NCI-H1436 treated with DMSO at 0.1 percent for 48 hours (cell line): ENCODE data around the gene NDFIP1.
A peak's percentile ranks its signal among the peaks of the same experiment; 100 is the strongest.

Source experiments
- DNase-seq: peaks from one replicate; lab custom pipeline; 2025; lab: John Stamatoyannopoulos, UW

NDFIP1 gene

DNA sequence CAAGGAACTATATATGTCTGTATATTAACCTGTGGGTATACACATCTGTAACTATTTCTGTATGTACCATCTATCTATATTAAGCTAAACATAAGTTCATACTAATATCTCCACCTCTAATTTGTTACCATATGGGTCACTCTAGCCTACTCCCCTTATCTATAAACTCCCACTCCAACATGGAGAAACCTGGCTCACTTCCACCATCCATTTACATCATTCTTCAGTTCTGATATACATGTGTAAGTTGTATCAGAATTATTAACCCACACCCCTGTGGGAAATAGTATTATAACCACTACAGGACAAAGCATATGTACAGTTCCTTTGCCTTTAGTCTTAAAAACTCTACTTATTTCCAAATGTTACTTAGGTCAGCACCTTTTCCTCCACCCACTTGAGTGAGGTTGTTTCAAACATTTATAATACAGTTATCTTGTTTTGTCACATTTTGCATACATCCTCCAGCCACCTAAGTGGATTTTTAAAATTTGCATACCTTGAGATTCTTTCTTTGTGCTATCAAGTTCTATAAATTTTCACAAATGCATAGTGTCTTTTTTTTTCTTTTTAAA lies 10.6 kb downstream of the NDFIP1 start:
- DNase-seq: no peak

- no peak for DNase-seq
Observed at GRCh38 chr5:142120247-142120935, 11.8 kb downstream of the NDFIP1 start.

DNA sequence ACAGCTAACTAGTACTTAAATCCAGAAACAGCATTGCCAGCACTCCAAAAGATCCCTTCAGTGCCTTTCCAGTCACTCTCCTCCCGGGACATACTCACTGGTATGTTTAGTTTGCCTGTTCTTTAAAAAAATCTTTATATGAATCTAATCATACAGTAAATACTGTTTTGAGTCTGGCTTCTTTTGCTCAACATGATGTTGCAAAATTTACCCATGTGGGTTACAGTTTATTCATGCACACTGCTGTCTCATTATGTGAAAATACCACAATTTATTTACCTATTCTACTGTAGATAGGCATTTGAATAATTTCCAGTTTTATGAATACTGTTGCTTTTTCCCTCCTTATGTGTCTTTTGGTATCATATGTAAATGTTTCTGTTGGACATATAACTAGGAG lies 13.5 kb downstream of the NDFIP1 start:
- no peak for DNase-seq

DNA sequence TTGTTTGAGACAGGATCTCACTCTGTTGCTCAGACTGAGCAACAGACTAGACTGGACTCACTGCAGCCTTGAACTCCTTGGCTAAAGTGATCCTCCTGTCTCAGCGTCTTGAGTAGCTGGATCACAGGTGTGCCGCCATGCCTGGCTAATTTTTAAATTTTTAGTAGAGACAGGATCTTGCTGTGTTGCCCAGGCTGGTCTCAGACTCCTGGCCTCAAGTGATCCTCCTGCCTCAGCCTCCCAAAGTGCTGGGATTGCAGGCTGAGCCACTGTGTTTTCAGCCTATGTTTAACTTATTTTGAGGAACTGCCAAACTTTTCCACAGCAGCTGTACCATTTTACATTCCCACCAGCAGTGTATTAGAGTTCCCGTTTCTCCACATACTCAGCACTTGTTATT lies 16.8 kb downstream of the NDFIP1 start:
- no peak for DNase-seq

GRCh38 chr5:142125963-142126362 lies 17.4 kb downstream of the NDFIP1 start:
- no peak for DNase-seq

DNA sequence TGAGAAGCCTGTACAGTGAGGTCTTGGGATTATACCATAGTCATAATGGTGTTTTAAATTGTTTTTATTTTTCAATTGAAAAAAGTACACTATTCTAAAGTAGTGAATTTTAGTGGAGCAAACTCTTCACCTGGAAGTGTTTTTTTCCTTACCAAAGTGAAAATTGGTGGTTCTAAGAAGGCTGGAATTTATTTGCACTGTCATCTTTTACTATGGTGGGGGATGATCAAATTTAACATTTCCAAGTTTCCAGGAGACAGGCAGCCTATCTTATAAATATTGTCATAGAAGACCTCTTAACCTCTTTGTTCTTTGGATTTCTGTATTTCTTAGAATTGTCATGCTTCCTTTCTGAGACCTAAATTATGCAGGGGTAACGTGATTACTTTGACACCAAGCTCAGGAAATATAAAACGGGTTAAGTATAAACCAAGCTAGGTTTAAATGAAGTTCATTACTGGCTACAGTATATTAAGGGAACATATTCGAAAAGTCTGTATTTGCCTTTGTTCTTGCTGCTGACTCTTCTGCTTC lies 20.2 kb downstream of the NDFIP1 start:
- DNase-seq: no peak

DNA sequence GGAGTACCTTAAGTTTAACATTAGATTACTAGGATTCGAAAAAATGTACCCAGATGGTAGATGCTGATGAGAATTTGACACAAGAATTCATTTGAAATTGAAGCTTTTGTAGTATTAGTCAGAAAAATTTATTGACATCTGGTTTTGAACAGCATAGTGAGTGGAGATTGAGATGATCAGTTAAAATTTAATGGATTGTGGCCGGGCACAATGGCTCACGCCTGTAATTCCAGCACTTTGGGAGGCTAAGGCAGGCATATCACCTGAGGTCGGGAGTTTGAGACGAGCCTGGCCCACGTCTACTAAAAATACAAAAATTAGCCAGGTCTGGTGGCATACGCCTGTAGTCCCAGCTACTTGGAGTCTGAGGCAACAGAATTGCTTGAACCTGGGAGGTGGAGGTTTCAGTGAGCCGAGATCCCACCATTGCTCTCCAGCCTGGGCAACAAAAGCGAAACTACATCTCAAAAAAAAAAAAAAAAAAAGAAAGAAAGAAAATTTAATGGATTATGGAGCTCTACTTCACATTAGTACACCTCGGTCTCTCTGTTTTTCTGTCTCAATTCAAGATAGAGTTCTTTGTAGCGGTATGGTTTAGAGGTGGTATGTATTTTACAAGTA lies 21.0 kb downstream of the NDFIP1 start:
- no peak for DNase-seq

DNA sequence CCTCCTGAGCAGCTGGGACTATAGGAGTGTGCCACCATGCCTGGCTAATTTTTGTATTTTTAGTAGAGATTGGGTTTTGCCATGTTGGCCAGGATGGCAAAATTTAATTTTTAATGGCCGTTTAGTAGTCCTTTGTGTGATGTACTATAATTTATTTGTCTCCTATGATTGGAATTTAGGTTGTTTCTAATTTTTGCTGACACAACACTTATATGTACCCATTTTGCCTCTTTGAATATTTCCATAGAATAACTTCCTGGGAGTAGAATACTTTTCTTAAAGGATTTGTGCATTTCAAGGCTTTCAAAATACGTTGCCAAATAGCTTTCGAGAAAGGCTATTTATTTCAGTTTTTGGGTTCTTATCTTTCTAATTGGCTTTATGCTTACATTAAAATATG lies 22.8 kb downstream of the NDFIP1 start:
- no peak for DNase-seq

GRCh38 chr5:142132916-142133315 lies 24.3 kb downstream of the NDFIP1 start:
- no peak for DNase-seq

DNA sequence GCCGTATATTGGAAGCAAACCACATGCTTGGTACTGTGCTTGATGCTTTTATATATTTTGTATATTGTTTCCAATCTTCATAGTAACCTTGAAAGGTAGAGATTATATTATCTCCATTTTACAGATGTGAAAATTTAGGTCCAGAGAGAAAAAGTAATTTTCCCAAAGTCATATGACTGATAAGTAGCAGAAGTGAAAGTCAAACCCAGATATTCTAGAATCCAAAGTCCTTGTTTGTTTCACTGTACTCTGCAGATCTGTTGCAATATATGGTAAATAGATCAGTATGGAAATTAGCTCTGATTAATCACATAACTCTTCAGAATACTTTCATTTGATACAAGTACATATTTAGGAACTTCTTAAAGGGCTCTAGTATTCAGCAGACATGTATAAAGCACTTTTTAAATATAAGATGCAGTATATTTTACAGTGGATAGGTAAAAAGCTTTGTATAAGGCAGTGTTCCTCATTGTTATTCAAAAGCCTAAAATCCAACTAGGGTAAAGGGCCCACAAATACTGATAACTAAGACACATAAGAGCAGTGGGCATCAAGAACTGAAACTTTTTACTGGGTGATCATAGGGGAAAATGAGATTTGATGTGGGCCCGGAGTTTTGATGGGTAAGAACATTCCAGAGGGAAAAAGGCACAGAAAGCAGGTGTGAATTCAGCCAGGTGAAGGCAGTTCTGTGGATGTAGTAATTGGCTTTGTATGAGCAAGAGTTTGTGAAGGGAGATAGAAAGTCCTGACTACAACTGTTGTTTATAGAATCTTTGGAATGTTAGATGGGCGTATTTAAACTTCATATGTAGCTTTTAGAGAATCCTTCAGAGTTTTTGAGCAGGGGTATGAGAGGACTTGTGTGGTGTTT lies 25.0 kb downstream of the NDFIP1 start:
- no peak for DNase-seq

DNA sequence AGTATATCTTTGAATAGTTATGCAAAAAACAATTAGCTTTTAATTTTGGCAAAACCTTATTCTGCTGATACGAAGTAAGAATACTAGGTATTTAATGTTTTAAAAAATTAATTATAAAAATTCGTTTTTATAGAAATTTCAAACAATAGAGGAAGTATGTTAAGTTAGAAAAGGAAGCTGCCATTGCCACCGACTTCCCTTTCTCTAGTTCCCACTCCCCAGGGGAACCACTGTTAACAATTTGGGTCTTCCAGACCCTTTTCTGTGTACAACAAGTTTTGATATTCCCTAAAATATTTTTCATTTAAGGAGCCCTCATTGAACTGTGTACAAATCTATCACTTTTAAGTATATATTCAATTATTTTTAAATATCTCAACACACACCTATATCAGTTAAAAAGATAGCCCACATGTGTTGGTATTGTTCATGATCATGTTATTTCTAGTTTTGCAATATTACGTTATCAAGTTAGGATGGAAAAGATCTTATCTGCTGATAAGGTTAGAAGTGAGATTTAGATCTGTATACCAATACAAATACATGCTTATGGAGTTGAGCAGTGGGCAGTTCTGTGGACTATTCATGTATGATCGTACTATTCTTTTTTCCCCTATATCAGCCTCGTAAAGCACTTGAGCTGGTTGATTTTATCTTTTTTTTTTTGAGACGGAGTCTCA lies 25.9 kb downstream of the NDFIP1 start:
- DNase-seq: no peak

DNA sequence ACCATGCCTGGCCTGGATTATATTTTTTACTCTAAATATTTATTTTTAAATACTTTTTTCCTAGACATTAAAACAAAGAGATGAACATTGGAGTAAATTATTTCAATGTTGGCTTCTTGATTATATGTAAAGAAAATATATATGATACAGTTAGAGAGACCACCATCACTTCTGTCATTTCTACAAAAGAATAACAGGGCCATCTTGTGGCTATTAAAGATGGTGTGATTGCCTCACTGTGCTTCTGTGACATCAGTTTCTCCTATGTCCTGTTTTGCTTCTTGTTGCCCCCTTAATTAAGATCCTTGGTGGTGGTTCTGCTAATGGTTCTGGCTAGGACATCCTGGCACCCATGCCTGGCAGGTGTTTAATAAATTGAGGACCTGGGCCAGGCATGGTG lies 32.9 kb downstream of the NDFIP1 start:
- DNase-seq: no peak

GRCh38 chr5:142143878-142144277 lies 35.3 kb downstream of the NDFIP1 start:
- no peak for DNase-seq

GRCh38 chr5:142145106-142145900 lies 36.7 kb downstream of the NDFIP1 start:
- DNase-seq: no peak

GRCh38 chr5:142149363-142149762 lies 40.8 kb downstream of the NDFIP1 start:
- DNase-seq: no peak

GRCh38 chr5:142150431-142150830 lies 41.9 kb downstream of the NDFIP1 start:
- DNase-seq: no peak

GRCh38 chr5:142151436-142152383 lies 43.1 kb downstream of the NDFIP1 start:
- DNase-seq: peak; percentile 51

GRCh38 chr5:142152384-142152732 lies 43.8 kb downstream of the NDFIP1 start:
- DNase-seq: no peak

- no peak for DNase-seq
Observed at GRCh38 chr5:142153674-142154448, 45.3 kb downstream of the NDFIP1 start.
